HEK293T (cell line): Measurements from ENCODE around the gene ITGA11.

Experiments
- HDGF ChIP-seq: fragments of 450-650 bp; IDR thresholded peaks from 2 replicates; pipeline ENCODE4 v1.6.1; 2017; ENCODE audit warnings: antibody characterized with exemption, borderline replicate concordance
- TARDBP ChIP-seq: fragments of 450-650 bp; IDR thresholded peaks from 2 replicates; pipeline ENCODE4 v1.6.1; 2016

GRCh38 chr15:68346979-68347378 is 85.0 kb downstream of the ITGA11 start:
- TF ChIP-seq HDGF: no peak
- no peak for TF ChIP-seq TARDBP
